GM12878 (cell line): ENCODE measurements around the gene GDAP2.

Experiments
- BHLHE40 ChIP-seq, 2 experiments: fragments of 450-650 bp in 1 of 2; IDR thresholded peaks; 2 replicates each; pipeline ENCODE4 v1.6.1; 2011 to 2017; ENCODE audit warnings: low read depth in 2 of 2, borderline replicate concordance in 1 of 2, improper control_type of control experiment in 1 of 2, low read length in 1 of 2, mild to moderate bottlenecking in 1 of 2
- NBN ChIP-seq: fragments of 450-650 bp; IDR thresholded peaks from 2 replicates; pipeline ENCODE4 v1.6.1; 2016
- POLR2AphosphoS2 ChIP-seq: IDR thresholded peaks from 2 replicates; pipeline ENCODE4 v1.6.1; 2011; ENCODE audit warnings: low read depth, mild to moderate bottlenecking, low read length, improper control_type of control experiment, moderate library complexity
- RFX5 ChIP-seq: IDR thresholded peaks from 2 replicates; pipeline ENCODE4 v1.6.1; 2011; ENCODE audit warnings: low read depth, low read length, improper control_type of control experiment
- SIN3A ChIP-seq: IDR thresholded peaks from 2 replicates; pipeline ENCODE4 v1.6.1; 2012; ENCODE audit warnings: low read depth, low read length, improper control_type of control experiment
- SUPT20H ChIP-seq: IDR thresholded peaks from 2 replicates; pipeline ENCODE4 v1.6.1; 2011; ENCODE audit warnings: low read depth, mild to moderate bottlenecking, low read length, moderate library complexity, borderline replicate concordance; ENCODE audit not compliant: control insufficient read depth
- SUZ12 ChIP-seq: fragments of 200-600 bp; sonication (generic); IDR thresholded peaks from one replicate; pipeline ENCODE4 v1.6.1; 2018; ENCODE audit warnings: antibody characterized with exemption, mild to moderate bottlenecking; ENCODE audit not compliant: unreplicated experiment
- ZNF207 ChIP-seq: fragments of 450-650 bp; IDR thresholded peaks from 2 replicates; pipeline ENCODE4 v1.6.1; 2014; ENCODE audit warnings: antibody characterized with exemption, mild to moderate bottlenecking, borderline replicate concordance
- ZNF384 ChIP-seq: IDR thresholded peaks from 2 replicates; pipeline ENCODE4 v1.6.1; 2012; ENCODE audit warnings: low read depth, mild to moderate bottlenecking, low read length, improper control_type of control experiment, borderline replicate concordance
- TF ChIP-seq, protein P1 (sequence below): fragments of 450-650 bp; conservative IDR thresholded peaks from 2 replicates; pipeline ENCODE4 v1.6.1; 2017; ENCODE audit warnings: mild to moderate bottlenecking, moderate library complexity
- TF ChIP-seq, protein P2 (sequence below): IDR thresholded peaks from 2 replicates; pipeline ENCODE4 v1.6.1; 2012; ENCODE audit warnings: low read length, inconsistent platforms
- TF ChIP-seq, protein P3 (sequence below), 3 experiments: IDR thresholded peaks in 2 of 3; conservative IDR thresholded peaks in 1 of 3; 2 replicates each; pipeline ENCODE4 v1.5.1; 2011; ENCODE audit warnings: low read depth in 3 of 3, low read length in 3 of 3, mild to moderate bottlenecking in 3 of 3, control low read depth in 2 of 3, moderate library complexity in 2 of 3, inconsistent platforms in 1 of 3, mixed read lengths in 1 of 3; ENCODE audit not compliant: control insufficient read depth in 2 of 3, insufficient read depth in 1 of 3; ENCODE audit errors: extremely low read depth in 1 of 3

GRCh38 chr1:117942293-117942692 lies 12.9 kb upstream of the GDAP2 start:
- TF ChIP-seq BHLHE40 (IDR thresholded peaks at IDR 0.05; ENCODE audit: borderline replicate concordance in 1 of 2, low read depth in 2 of 2, low read length in 1 of 2) (no peak), SUPT20H (no peak), POLR2AphosphoS2 (no peak), ZNF384 (no peak), ZNF207 (no peak), SIN3A (no peak), RFX5 (no peak), SUZ12 (no peak), NBN (no peak)
- TF ChIP-seq, protein P1, sequence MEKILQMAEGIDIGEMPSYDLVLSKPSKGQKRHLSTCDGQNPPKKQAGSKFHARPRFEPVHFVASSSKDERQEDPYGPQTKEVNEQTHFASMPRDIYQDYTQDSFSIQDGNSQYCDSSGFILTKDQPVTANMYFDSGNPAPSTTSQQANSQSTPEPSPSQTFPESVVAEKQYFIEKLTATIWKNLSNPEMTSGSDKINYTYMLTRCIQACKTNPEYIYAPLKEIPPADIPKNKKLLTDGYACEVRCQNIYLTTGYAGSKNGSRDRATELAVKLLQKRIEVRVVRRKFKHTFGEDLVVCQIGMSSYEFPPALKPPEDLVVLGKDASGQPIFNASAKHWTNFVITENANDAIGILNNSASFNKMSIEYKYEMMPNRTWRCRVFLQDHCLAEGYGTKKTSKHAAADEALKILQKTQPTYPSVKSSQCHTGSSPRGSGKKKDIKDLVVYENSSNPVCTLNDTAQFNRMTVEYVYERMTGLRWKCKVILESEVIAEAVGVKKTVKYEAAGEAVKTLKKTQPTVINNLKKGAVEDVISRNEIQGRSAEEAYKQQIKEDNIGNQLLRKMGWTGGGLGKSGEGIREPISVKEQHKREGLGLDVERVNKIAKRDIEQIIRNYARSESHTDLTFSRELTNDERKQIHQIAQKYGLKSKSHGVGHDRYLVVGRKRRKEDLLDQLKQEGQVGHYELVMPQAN: no peak
- TF ChIP-seq, protein P2, sequence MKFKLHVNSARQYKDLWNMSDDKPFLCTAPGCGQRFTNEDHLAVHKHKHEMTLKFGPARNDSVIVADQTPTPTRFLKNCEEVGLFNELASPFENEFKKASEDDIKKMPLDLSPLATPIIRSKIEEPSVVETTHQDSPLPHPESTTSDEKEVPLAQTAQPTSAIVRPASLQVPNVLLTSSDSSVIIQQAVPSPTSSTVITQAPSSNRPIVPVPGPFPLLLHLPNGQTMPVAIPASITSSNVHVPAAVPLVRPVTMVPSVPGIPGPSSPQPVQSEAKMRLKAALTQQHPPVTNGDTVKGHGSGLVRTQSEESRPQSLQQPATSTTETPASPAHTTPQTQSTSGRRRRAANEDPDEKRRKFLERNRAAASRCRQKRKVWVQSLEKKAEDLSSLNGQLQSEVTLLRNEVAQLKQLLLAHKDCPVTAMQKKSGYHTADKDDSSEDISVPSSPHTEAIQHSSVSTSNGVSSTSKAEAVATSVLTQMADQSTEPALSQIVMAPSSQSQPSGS: no peak
- TF ChIP-seq, protein P3, sequence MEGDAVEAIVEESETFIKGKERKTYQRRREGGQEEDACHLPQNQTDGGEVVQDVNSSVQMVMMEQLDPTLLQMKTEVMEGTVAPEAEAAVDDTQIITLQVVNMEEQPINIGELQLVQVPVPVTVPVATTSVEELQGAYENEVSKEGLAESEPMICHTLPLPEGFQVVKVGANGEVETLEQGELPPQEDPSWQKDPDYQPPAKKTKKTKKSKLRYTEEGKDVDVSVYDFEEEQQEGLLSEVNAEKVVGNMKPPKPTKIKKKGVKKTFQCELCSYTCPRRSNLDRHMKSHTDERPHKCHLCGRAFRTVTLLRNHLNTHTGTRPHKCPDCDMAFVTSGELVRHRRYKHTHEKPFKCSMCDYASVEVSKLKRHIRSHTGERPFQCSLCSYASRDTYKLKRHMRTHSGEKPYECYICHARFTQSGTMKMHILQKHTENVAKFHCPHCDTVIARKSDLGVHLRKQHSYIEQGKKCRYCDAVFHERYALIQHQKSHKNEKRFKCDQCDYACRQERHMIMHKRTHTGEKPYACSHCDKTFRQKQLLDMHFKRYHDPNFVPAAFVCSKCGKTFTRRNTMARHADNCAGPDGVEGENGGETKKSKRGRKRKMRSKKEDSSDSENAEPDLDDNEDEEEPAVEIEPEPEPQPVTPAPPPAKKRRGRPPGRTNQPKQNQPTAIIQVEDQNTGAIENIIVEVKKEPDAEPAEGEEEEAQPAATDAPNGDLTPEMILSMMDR (IDR thresholded peaks at IDR 0.05 in 2 of 3, conservative IDR thresholded peaks at IDR 0.05 in 1 of 3; ENCODE audit: control insufficient read depth in 2 of 3, extremely low read depth in 1 of 3, insufficient read depth in 1 of 3, low read depth in 3 of 3, low read length in 3 of 3): no peak
